ENCODE data around the gene TRIP10. TPM values are rescaled to one million over a fixed set of nuclear protein-coding genes. Genes with fewer than 3 reads are reported as not detected.

TRIP10 gene
- total RNA-seq, 2 donors from 2014 or later = 111 to 116 TPM

DNA sequence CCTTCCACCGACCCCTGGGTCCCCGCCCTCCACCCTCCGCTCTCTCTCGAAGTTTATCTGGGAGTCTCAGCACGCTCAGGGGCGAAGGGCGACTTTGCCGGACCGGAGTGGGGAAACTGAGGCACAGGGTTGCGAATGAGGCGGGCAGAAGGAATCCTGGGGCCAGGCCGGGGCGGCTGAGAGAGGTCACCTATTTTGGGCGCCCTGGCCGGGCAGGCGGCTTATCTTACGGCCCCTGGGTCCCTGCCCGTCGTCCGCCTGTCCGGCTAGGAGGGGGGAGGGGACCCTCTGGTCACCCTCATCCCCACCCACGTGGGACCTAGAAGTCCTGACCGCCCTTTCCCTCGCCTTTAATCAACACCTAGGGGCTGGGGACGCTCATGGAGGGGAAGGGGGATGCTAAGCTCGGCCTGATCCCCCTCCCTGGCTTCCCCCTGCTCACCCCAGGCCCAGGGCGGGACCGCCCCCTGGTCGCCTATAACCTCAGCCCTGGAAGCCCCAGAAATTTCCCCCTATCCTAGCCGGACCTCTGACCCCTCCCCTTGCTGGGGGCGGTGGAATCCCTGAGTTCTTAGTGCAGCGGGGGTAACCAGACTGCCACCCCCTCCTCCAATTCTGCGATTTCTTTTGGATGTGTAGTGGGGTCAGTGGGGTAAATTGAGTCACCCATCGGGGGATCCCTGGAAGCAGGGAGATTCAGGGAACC is 556 bp downstream of the TRIP10 start:
- TF ChIP-seq, protein P1, sequence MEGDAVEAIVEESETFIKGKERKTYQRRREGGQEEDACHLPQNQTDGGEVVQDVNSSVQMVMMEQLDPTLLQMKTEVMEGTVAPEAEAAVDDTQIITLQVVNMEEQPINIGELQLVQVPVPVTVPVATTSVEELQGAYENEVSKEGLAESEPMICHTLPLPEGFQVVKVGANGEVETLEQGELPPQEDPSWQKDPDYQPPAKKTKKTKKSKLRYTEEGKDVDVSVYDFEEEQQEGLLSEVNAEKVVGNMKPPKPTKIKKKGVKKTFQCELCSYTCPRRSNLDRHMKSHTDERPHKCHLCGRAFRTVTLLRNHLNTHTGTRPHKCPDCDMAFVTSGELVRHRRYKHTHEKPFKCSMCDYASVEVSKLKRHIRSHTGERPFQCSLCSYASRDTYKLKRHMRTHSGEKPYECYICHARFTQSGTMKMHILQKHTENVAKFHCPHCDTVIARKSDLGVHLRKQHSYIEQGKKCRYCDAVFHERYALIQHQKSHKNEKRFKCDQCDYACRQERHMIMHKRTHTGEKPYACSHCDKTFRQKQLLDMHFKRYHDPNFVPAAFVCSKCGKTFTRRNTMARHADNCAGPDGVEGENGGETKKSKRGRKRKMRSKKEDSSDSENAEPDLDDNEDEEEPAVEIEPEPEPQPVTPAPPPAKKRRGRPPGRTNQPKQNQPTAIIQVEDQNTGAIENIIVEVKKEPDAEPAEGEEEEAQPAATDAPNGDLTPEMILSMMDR (conservative IDR thresholded peaks at IDR 0.05) = no peak
- peak; percentile 80 for DNase-seq
- no peaks in the 10 kb centered on the region for H3K27me3 Mint-ChIP-seq (ENCODE audit: insufficient read depth)
- 1% methylated on average over 32 of the region's 34 CpGs; no CpG with 5 or more reads in 1 of the 2 experiments for WGBS, 2 experiments (ENCODE audit: insufficient coverage in 1 of 2, insufficient read length in 1 of 2)
- no peaks in the 10 kb centered on the region for H3K9me3 Mint-ChIP-seq
- H3K27ac ChIP-seq (ENCODE audit: low read depth, low read length) = no peak overlapping the region
- H3K4me1 Mint-ChIP-seq = peaks cover 52% of the 10 kb centered on the region
- peaks cover 3% of the 10 kb centered on the region for H3K4me1 ChIP-seq (ENCODE audit: control insufficient read depth, insufficient read depth, low read length)
- peak overlapping the region; percentile 94 for H3K4me3 ChIP-seq (ENCODE audit: low read length)
- H3K4me3 Mint-ChIP-seq = peak overlapping the region; percentile 90
- H3K36me3 Mint-ChIP-seq (ENCODE audit: low read depth) = peaks cover 30% of the 10 kb centered on the region
- H3K9ac ChIP-seq (ENCODE audit: extremely low read depth, low read length, poor library complexity, severe bottlenecking) = peak overlapping the region; percentile 85
- peak overlapping the region; percentile 86 for H3K27ac Mint-ChIP-seq
- no peaks in the 10 kb centered on the region for H3K9me3 ChIP-seq (ENCODE audit: control insufficient read depth, low read length)
- no peaks in the 10 kb centered on the region for H3K27me3 ChIP-seq (ENCODE audit: control insufficient read depth, insufficient read depth, low read length, poor library complexity, severe bottlenecking)
- peaks cover 40% of the 10 kb centered on the region for H3K36me3 ChIP-seq (ENCODE audit: control insufficient read depth, insufficient read depth, low read length)

DNA sequence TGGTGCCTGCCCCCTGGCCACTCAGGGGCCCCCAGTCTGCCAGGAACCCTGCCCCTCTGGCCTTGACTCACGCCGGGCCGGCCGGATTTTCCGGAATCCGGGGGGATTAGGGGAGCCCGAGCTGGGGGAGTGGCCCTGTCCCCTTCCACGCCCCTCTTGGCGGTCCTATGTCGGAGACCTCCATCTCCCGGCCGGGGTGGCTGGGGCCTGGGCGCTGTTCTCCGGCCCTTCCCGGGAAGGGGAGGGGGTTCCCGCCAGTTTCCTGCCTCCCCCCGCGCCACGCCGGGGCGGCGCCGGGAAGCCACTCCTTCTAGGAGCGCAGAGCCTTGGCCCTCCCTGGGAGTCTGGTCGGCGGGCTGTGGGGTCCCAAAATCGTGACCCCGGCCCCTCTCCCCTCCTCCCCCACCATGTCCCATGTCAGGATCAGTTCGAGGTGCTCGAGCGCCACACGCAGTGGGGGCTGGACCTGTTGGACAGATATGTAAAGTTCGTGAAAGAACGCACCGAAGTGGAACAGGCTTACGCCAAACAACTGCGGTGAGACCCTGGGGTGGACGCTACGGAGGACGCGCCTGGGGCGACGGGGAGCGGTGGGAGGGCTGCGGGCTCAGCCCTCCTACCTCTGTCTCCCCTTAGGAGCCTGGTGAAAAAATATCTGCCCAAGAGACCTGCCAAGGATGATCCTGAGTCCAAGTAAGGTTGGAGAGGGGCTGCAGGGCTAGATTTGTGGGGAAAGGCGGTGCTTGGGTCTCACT is 1.3 kb downstream of the TRIP10 start:
- TF ChIP-seq, protein P1 (conservative IDR thresholded peaks at IDR 0.05) = no peak
- peak overlapping the region; percentile 93 for H3K27ac Mint-ChIP-seq
- Histone ChIP-seq H3K27ac (ENCODE audit: low read depth, low read length) (no peak overlapping the region), H3K27me3 (ENCODE audit: control insufficient read depth, insufficient read depth, low read length, poor library complexity, severe bottlenecking) (no peaks in the 10 kb centered on the region), H3K36me3 (ENCODE audit: control insufficient read depth, insufficient read depth, low read length) (peaks cover 47% of the 10 kb centered on the region), H3K4me3 (ENCODE audit: low read length) (peak overlapping the region; percentile 94), H3K9ac (ENCODE audit: extremely low read depth, low read length, poor library complexity, severe bottlenecking) (peak overlapping the region; percentile 85), H3K4me1 (ENCODE audit: control insufficient read depth, insufficient read depth, low read length) (peaks cover 3% of the 10 kb centered on the region), H3K9me3 (ENCODE audit: control insufficient read depth, low read length) (no peaks in the 10 kb centered on the region)
- H3K27me3 Mint-ChIP-seq (ENCODE audit: insufficient read depth) = no peaks in the 10 kb centered on the region
- peaks cover 44% of the 10 kb centered on the region for H3K4me1 Mint-ChIP-seq
- H3K9me3 Mint-ChIP-seq = no peaks in the 10 kb centered on the region
- 2 to 5% methylated on average over 15 to 46 of the region's 46 CpGs for WGBS, 2 experiments (ENCODE audit: insufficient coverage in 1 of 2, insufficient read length in 1 of 2)
- H3K36me3 Mint-ChIP-seq (ENCODE audit: low read depth) = peaks cover 37% of the 10 kb centered on the region
- H3K4me3 Mint-ChIP-seq = peak overlapping the region; percentile 90
- DNase-seq = peak; percentile 87

DNA sequence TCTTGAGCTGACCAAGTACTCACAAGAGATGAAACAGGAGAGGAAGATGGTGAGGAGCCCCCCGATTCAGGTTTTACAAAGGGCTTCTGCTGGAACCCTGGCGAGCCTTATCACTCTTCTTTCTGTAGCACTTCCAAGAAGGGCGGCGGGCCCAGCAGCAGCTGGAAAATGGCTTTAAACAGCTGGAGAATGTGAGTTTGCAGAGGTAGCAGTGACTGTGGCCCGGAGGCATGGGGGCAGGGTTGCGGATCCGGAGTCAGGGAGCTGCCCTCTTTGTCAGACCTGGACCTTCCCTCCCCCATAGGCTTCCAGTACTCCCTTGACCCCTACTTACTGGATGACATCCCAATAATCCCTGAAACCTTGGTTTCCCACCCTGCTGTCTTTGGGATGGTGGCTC is 3.6 kb downstream of the TRIP10 start:
- TF ChIP-seq, protein P1 (conservative IDR thresholded peaks at IDR 0.05) = no peak
- no peaks in the 10 kb centered on the region for H3K9me3 ChIP-seq (ENCODE audit: control insufficient read depth, low read length)
- H3K9ac ChIP-seq (ENCODE audit: extremely low read depth, low read length, poor library complexity, severe bottlenecking) = no peak overlapping the region
- Mint-ChIP-seq H3K27ac (peak overlapping the region; percentile 16), H3K27me3 (ENCODE audit: insufficient read depth) (no peaks in the 10 kb centered on the region), H3K4me1 (peaks cover 35% of the 10 kb centered on the region), H3K4me3 (peak overlapping the region; percentile 90), H3K9me3 (no peaks in the 10 kb centered on the region), H3K36me3 (ENCODE audit: low read depth) (peaks cover 52% of the 10 kb centered on the region)
- peak overlapping the region; percentile 30 for H3K27ac ChIP-seq (ENCODE audit: low read depth, low read length)
- 74 to 88% methylated on average over 3 to 7 of the region's 7 CpGs for WGBS, 2 experiments (ENCODE audit: insufficient coverage in 1 of 2, insufficient read length in 1 of 2)
- no peaks in the 10 kb centered on the region for H3K27me3 ChIP-seq (ENCODE audit: control insufficient read depth, insufficient read depth, low read length, poor library complexity, severe bottlenecking)
- H3K4me1 ChIP-seq (ENCODE audit: control insufficient read depth, insufficient read depth, low read length) = peaks cover 3% of the 10 kb centered on the region
- peaks cover 67% of the 10 kb centered on the region for H3K36me3 ChIP-seq (ENCODE audit: control insufficient read depth, insufficient read depth, low read length)
- peak overlapping the region; percentile 39 for H3K4me3 ChIP-seq (ENCODE audit: low read length)
- DNase-seq = no peak

Measured in endodermal cell (in vitro differentiated cells).